Inflammatory macrophage treated with lipopolysaccharide for 4 hours (primary cell): ENCODE data around the gene SLC7A7.
"Not testable (repeated sequence)": the region's sequence is repeated elsewhere in the genome, so short reads cannot be mapped to it uniquely, and the experiment has no call there.

Experiments
- DNase-seq: peaks from one replicate; pipeline ENCODE4 v3.0.0-alpha.2; 2020

The SLC7A7 gene

DNA sequence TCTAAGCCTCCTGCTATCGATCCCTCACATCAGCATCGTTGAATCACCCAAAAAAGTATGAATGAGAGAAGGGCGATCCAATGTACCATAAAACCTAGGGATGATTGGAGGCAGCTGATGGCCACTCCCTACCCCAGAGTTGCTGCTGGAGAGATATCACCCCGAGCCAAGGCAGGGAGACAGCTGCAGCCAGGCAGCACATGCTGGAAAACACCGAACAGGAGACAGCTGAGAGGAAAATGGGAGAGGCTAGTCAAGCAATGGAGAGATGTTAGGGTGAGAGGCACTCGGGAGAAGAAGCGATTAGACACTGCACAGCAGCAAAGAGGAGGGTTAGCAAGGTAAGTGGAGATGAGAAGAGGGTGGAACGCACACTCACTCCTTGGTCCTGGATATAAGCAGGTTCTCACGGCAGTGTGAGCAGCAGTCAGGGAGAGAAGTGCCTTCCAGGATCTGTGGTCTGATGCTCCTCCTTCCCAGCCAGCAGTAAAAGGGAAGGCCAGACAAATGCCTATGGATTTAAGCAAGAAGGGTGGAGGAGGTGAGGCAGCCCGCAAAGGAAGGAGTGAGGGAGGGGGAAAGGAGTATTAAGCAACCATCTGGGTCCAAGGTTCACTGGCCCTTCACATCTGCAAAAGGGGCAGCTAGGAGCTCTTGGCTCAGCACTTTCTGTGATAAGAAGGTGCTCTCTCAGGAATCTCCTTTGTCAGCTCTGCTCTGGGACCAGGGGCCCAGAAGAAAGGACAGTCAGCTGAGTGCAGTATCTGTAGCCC lies at the start of gene SLC7A7:
TSS of gene SLC7A7 (minus strand) at position 495 of the 773 bp plus-strand sequence. CDS start 2,037 bp downstream, outside the sequence.
- peak; percentile 66 for DNase-seq

DNA sequence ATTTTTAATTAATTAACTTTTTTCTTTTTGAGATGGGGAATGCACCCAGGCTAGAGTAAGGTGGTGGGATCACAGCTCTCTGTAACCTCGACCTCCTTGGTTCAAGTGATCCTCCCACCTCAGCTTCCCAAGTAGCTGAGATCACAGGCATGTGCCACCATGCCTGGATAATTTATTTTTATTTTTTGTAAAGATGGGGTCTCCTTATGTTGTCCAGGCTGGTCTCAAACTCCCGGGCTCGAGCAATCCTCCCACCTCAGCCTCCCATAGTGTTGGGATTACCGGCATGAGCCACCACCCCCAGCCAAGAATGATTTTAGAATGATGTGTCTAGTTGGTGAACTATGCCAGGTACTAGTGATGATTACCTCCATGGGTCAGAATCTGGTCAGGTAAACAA lies 49.7 kb upstream of the SLC7A7 start:
- DNase-seq: no peak

DNA sequence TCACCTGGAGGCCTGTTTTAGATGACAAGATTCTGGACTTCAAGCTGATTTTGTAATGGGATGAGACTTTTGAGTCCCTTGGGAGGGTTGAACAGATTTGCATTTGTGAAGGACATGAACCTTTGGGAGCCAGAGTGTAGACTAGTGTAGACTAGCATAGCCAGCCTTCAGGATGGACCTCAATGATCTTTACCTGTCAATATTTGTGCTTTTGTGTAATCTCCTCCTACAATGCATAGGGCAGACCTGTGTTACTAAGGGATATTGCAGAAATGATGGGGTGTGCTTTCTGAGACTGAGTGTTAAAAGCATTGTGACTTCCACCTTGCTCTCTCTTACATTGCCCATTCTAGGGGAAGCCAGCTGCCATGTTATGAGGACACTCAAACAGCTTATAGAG lies 46.4 kb upstream of the SLC7A7 start:
- no peak for DNase-seq

DNA sequence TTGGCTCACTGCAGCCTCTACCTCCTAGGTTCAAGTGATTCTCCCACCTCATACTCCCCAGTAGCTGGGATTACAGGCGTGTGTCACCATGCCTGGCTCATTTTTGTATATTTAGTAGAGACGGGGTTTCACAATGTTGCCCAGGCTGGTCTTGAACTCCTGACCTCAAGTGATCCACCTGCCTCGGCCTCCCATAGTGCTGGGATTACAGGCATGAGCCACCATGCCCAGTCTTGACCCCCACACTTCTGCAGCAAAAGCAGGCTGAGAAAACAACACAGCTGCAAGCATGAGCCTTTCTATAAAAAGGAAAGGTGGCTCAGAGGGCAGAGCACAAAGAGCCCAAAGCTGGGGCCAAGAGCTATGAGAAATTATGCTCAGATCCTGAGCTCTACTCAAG lies 45.1 kb upstream of the SLC7A7 start:
- not testable (repeated sequence) for DNase-seq

DNA sequence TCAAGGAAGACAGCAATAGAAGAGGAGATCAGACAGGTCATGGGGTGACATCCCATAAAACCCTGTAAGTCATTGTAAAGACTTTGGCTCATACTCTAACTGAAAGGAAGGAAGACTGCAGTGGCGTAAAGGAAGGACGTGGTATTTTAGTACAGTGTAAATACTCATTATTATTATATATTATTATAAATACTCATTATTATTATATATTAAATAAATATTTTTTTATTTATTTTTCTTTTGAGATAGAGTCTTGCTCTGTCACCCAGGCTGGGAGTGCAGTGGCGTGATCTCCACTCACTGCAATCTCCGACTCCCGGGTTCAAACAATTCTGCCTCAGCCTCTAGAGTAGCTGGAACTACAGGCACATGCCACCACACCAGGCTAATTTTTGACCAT lies 41.2 kb upstream of the SLC7A7 start:
- no peak for DNase-seq

DNA sequence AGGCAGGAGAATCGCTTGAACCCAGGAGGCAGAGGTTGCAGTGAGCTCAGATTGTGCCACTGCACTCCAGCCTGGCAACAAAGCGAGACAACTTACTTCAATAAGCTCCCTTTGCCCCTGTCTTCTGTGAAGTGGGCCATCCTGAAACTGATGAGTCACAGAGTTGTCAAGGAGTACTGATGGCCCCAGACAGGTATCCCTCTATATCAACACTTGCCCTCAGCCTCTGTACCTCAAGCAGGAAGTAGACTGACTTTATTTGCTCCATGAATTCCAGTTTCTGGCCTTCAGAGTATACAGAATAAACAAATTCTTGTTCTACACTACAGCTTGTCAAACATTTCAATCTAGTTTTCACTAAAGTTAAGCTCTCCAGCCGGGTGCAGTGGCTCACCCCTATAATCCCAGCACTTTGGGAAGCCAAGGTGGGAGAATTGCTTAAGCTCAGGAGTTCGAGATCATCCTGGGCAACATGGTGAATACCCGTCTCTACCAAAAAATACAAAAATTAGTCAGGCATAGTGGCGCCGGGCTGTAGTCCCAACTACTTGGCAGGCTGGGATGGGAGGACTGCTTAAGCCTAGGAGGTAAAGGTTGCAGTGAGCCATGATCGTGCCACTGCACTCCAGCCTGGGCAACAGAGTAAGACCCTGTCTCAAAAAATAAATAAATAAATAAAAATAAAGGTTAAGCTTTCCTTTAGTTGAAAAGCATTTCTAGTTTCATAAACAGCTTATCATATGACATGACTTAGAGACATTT lies 39.9 kb upstream of the SLC7A7 start:
- DNase-seq: no peak

DNA sequence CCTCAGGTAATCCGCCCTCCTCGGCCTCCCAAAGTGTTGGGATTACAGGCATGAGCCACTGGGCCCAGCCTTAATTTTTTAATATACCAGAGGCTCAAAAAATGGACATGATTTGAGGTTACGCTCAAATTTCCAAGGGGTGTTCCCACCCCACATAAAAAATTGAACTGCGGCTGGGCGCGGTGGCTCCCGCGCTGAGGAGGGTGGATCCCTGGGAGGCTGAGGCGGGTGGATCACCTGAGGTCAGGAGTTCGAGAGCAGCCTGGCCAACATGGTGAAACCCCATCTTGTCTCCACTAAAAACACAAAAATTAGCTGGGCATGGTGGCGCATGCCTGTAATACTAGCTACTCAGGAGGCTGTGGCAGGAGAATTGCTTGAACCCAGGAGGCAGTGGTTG lies 39.1 kb upstream of the SLC7A7 start:
- DNase-seq: not testable (repeated sequence)

DNA sequence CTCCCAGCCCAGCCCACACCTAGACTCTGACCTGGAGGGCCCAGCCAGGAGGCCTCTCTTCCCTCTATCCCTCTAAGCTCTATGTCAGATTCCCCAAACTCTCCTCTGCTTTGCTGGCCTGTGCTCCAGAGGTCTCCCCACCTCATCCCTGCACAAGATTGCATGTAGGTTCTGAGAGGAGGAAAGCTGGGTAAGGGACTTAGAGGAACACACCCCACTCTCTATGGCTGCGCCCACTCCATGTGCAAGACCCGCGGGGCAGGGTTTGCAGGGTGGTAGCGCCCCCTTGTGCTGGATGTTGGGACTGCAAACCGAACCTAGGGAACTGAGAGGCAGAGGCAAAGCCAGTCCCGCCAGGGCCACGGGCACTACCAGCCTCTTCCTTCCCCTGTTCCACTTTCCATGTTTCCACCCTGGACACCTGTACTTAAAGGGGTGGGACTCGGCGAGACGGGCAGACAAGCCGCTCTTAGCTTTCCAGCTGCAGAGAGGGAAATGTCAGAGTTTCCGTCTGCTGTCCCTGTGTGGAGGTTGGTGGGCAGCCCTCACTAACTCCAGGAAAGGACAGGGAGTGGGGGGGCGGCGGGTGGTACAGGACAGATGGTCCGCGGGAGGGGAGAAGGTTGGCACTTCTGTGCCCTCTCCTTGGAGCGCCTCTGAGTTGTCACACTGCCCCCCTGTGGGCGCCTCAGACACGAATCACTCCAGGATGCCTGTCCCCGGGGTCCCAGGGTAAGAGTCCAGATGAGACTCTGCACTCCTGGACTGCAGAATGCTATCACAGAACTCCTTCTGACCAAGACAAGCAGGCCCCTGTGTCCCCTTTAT lies 37.9 kb upstream of the SLC7A7 start:
- DNase-seq: peak; percentile 85

DNA sequence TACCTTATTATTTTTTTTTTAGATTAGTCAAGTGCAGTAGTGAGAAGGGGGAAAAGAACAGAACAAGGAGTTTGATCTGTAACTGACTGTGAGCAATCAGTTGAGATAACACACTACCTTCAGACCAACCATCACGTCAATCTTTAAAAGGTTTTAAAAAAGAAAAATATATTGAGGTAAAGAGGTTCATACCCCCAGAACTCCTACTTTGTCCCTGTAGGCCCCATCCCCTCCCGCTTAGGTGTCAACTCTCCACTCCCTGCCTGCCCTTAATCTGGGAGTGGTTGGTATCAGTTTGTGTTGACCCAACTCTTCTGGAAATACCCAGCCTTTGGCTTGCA lies 37.3 kb upstream of the SLC7A7 start:
- no peak for DNase-seq

DNA sequence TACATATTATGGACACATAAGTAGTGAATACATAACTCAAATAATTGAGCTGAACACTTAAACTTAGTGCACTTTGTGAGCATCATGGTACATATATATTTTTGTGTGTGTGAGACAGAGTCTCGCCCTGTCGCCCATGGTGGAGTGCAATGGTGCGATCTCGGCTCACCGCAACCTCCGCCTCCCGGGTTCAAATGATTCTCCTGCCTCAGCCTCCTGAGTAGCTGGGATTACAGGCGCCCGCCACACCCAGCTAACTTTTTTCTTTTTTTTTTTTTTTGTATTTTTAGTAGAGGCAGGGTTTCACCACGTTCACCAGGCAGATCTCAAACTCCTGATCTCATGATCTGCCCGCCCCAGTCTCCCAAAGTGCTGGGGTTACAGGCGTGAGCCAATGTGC lies 36.9 kb upstream of the SLC7A7 start:
- DNase-seq: not testable (repeated sequence)

DNA sequence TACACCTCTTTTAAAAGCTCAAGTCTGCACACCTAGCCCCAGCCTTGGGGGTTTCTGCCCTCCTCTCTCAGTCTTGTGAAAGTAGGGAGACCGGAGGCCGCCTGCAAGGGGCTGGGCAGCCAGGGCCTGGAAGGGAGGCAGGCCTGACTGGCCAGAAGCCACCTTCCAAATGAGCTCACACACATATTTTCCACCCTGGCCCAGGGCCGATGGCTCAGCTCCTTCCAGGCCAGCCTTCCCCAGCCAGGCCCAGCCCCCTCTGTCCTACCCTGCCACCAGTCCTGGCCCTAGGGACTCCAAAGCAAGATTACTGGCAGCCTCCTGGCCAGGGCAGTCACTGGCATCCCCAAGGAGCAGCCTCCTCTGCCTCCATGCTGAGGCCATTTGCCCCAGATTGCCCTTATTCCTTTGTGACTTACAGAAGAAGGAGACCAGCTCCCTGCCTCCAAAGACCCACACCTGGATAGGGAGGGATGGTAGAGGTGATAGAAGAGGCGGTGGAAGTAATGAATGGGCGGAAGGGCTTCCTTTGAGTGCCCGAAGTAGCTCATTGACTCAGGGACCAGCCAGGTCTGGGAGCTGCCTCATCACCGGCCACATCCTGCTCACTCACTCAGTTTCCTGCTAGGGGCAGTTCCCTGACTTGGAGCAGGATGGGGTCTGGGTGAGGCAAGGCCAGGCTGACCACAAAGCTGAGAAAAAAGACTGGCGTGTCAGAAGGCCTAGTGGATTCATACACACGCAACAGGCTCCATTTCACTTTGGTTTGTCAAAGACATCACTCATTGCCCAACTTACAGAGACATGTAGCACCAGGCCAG lies 35.9 kb upstream of the SLC7A7 start:
- peak; percentile 96 for DNase-seq

DNA sequence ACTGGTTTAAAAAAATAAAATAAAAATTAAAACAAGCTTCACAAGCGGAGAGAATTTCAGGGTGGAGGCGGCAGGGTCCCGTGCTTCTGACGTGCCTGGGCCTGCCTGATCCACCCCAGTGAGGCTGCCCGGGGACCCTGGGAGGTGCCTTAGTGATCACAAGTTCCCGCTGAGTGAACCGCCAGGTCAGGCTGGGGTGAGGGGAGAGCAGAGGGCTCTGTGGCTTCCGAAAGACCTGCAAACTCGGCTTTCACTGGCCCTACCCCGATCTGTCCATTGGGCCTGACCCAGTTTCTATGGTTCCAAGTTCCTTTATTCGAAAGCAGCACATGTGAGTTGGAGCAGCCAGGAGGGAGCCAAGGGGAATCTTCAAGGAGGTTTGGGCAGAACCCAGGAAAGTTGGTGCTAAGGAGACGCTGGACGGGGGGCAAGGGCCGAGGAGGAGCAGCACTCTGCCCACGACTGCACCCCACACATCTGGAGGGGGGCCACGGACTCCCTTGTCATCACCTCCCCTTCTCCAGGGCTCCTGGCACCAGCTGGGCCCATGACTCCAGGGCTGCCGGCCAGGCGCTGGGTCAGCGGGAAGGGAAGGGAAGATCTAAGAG lies 34.1 kb upstream of the SLC7A7 start:
- no peak for DNase-seq

DNA sequence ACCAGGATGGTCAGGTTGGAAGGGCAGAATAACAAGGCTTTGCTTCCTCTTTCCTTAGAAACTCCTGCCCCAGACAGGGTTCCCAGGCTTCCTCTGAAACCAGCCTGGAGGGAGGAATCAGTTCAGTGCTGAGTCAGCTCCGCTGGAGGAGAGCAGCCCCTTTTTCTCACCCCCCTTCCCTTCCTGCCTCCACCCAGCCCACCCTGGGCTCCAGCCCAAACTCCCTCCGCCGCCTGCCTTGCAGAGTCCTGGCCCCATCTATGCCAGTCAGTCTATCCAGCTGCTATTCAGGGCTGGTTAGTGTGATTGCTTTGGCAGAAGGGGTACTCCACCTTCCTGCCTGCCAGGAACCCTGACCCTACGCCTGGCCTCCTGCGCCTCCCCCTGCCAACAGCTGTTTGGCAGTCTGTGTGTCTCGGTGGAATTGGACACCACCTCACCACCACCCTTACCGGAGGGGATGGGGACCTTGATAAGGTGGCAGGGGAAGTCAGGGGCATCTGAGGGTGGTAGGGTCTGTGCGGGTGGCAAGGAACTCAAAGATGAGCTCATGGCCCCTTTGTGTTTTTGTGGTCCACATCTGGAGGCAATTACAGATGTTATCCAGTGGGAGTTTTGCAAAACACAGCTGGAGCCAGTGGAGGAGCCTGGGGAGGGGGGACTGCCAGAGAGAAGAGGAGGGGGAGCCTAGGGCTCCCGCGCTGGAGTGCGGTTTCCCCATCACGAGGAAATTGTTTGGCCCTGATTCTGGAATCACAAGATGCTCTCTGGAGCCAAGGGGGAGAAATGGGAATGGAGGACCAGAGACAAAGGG lies 33.3 kb upstream of the SLC7A7 start:
- DNase-seq: peak; percentile 85

DNA sequence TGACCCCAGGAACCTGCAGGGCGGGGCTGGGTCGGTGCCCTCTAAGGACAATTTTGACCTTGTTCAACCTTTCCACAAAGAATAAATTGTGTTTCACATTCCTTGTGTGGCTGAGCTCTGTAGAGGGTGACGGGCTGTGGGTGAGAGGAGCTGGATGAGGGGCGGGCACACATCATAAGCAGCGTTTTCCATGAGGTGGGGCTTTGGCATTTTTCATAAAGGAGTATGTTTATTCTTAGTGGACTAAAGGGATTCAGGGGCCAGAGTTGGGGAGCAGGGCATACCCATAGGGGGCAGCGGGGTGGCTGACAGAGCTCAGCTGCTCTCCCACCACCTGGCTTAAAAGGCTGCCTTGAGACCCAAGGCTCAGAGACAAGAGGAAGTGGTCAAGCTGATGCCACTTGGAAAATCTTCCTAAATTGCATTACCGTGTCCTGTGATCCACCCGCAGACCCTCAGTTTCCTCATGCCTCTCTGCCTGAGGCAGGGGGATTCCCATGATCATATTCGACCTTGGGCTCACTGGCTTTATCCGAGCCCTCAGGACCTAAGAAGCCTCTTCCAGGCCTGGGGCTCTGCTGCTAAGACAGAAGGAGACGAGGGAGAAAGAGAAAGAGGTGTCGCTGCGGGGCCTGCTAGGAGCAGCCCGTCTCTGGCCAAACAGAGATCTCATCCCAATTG lies 32.6 kb upstream of the SLC7A7 start:
- DNase-seq: peak; percentile 97

DNA sequence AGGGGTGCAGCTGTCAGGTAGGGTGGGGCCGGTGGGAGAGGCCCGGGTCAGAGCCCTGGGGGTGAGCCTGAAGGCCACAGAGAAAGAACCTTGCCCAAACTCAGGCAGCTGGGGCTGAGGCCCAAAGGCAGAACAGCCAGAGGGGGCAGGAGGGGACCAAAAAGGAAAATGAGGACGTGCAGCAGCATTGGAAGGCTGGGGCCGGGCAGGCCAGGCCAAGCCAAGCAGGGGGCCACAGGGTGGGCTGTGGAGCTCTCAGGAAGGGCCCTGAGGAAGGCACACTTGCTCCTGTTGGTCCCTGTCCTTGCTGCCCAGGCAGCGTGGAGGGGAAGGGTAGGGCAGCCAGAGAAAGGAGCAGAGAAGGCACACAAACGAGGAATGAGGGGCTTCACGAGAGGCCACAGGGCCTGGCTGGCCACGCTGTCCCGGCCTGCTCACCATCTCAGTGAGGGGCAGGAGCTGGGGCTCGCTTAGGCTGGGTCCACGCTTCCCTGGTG lies 31.6 kb upstream of the SLC7A7 start:
- no peak for DNase-seq

DNA sequence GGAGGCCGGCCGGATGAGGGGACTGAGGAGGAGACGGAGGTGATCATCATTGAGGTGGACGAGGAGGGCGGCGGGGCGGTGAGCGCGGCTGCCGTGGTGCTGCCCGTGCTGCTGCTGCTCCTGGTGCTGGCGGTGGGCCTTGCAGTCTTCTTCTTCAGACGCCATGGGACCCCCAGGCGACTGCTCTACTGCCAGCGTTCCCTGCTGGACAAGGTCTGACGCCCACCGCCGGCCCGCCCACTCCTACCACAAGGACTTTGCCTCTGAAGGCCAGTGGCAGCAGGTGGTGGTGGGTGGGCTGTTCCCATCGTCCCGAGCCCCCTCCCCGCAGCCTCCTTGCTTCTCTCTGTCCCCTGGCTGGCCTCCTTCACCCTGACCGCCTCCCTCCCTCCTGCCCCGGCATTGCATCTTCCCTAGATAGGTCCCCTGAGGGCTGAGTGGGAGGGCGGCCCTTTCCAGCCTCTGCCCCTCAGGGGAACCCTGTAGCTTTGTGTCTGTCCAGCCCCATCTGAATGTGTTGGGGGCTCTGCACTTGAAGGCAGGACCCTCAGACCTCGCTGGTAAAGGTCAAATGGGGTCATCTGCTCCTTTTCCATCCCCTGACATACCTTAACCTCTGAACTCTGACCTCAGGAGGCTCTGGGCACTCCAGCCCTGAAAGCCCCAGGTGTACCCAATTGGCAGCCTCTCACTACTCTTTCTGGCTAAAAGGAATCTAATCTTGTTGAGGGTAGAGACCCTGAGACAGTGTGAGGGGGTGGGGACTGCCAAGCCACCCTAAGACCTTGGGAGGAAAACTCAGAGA lies 30.8 kb upstream of the SLC7A7 start:
- DNase-seq: no peak

DNA sequence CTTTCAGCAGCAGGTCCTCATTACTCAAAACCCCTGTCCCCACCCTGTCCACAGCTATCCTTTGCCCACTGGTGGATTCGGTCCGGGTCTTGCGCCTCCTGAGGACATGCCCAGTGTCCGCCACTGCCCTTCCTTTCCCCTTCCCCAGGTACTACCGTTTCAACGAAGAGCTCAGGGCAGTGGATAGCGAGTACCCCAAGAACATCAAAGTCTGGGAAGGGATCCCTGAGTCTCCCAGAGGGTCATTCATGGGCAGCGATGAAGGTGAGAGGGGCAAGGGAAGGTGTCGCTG lies 29.8 kb upstream of the SLC7A7 start:
- no peak for DNase-seq

DNA sequence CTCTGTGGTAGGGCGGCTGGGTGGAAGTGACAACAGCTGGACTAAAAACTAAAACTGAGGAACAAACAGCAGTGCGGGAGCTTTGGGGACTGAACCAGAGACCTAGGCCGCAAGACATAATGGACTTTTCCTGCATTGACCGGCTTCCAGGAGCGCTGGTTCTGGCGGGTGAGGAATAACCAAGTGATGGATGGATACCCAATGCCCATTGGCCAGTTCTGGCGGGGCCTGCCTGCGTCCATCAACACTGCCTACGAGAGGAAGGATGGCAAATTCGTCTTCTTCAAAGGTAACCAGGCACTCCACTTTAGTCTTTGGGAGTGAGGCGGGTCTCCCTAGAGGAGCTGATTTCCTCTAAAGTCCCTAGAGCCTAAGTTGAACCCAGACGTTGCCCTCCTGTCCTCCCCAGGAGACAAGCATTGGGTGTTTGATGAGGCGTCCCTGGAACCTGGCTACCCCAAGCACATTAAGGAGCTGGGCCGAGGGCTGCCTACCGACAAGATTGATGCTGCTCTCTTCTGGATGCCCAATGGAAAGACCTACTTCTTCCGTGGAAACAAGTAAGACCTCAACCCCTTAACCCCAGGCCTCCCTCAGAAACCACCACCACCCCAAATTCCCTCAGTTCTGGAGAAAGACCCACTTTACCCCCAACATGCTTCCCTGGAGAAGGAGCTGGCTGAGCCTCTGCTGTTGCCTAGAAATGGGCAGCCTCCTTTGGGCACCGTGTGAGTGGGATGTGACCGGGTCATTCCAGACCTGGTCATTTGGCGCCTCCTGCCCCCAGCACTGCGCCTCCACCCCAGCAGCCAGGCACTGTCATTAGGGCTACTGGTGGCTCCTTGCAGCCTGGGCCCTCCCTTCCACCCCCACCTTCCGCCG lies 29.2 kb upstream of the SLC7A7 start:
- DNase-seq: no peak
